Adipocyte (in vitro differentiated cells): ENCODE data around the gene TLCD3A.
"Not testable (repeated sequence)": the region's sequence is repeated elsewhere in the genome, so short reads cannot be mapped to it uniquely, and the experiment has no call there.

Source experiments
- DNase-seq: peaks from one replicate; pipeline ENCODE4 v3.0.0-alpha.2; 2015; ENCODE audit warnings: low read depth
- H3K27me3 ChIP-seq: replicated peaks from 2 replicates; pipeline ENCODE4 v1.7.0; 2013; ENCODE audit warnings: mild to moderate bottlenecking, low read length, moderate library complexity; ENCODE audit not compliant: control insufficient read depth, insufficient read depth
- H3K36me3 ChIP-seq: 2 replicates; pipeline ENCODE4 v1.7.0; 2013; ENCODE audit warnings: low read length, mild to moderate bottlenecking, moderate library complexity; ENCODE audit not compliant: control insufficient read depth, insufficient read depth, severe bottlenecking
- H3K4me1 ChIP-seq: 2 replicates; pipeline ENCODE4 v1.7.0; 2013; ENCODE audit warnings: mild to moderate bottlenecking, low read length, moderate library complexity; ENCODE audit not compliant: control insufficient read depth, insufficient read depth
- H3K4me3 ChIP-seq: 2 replicates; pipeline ENCODE4 v1.7.0; 2013; ENCODE audit warnings: mild to moderate bottlenecking, low read length, moderate library complexity
- H3K9ac ChIP-seq: 2 replicates; pipeline ENCODE4 v1.7.0; 2013; ENCODE audit warnings: mild to moderate bottlenecking, low read length, moderate library complexity
- H3K9me3 ChIP-seq: 2 replicates; pipeline ENCODE4 v1.7.0; 2013; ENCODE audit warnings: mild to moderate bottlenecking, low read length, moderate library complexity; ENCODE audit not compliant: control insufficient read depth

Gene TLCD3A

GRCh38 chr17:790874-791247 is 58.5 kb downstream of the TLCD3A start:
- DNase-seq, H3K27me3 ChIP-seq, H3K4me1 ChIP-seq, H3K4me3 ChIP-seq, H3K9ac ChIP-seq, H3K9me3 ChIP-seq: not testable (repeated sequence)
- H3K36me3 ChIP-seq, result peaks cover 47% of the 10 kb centered on the region

- Histone ChIP-seq H3K27me3 (no peaks in the 10 kb centered on the region), H3K4me3 (no peak overlapping the region), H3K9ac (no peak overlapping the region), H3K36me3 (peaks cover 47% of the 10 kb centered on the region), H3K9me3 (no peaks in the 10 kb centered on the region), H3K4me1 (peaks cover 8% of the 10 kb centered on the region)
- no peak for DNase-seq
Observed at GRCh38 chr17:791829-792228, 59.4 kb downstream of the TLCD3A start.

GRCh38 chr17:792277-792676 is 59.9 kb downstream of the TLCD3A start:
- DNase-seq, result no peak
- Histone ChIP-seq H3K36me3 (peaks cover 47% of the 10 kb centered on the region), H3K9me3 (no peaks in the 10 kb centered on the region)

More at GRCh38 chr17:792277-792676, 59.9 kb downstream of the TLCD3A start:
- Histone ChIP-seq H3K27me3 (no peaks in the 10 kb centered on the region), H3K4me1 (peaks cover 8% of the 10 kb centered on the region), H3K9ac (no peak overlapping the region), H3K4me3 (no peak overlapping the region)
